GM12891 (cell line): ENCODE data around the gene MOCS1.

Source experiments
- PAX5 ChIP-seq: IDR thresholded peaks from 2 replicates; pipeline ENCODE4 v1.6.1; 2011; ENCODE audit warnings: low read length, moderate library complexity, mild to moderate bottlenecking; ENCODE audit not compliant: insufficient read depth, severe bottlenecking
- POLR2A ChIP-seq: IDR thresholded peaks from 2 replicates; pipeline ENCODE4 v1.6.1; 2011; ENCODE audit warnings: low read depth, low read length, control low read depth
- POLR2AphosphoS5 ChIP-seq: IDR thresholded peaks from 2 replicates; pipeline ENCODE4 v1.6.1; 2011; ENCODE audit warnings: low read depth, low read length, control low read depth
- SPI1 ChIP-seq: IDR thresholded peaks from 2 replicates; pipeline ENCODE4 v1.6.1; 2011; ENCODE audit warnings: low read depth, low read length, control low read depth
- TAF1 ChIP-seq: IDR thresholded peaks from 2 replicates; pipeline ENCODE4 v1.6.1; 2011; ENCODE audit warnings: low read depth, low read length, control low read depth

DNA sequence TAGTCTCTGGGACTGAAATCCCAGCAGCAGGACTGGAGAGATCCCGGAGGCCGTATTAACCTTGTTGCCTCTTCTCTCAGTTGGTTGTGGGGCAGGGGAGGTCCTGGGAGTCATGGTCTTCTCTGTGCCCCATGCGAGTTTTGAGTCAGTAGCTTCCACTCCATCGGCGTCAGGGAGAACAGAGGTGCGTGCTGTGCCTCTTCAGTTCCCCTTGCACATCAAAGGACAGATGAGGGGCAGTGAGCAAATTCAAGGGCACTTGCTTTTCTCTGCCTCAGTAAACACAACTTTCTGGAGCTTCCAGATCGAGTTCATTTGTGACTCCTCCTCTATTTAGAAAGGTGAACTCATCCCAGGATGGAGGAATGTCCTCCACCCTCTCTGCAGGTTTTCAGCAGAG, 48.6 kb downstream of the MOCS1 start:
- TF ChIP-seq POLR2A (no peak), POLR2AphosphoS5 (no peak), TAF1 (no peak), SPI1 (no peak), PAX5 (no peak)
